ENCODE data around the gene ZNF444. TPM values are rescaled to one million over a fixed set of nuclear protein-coding genes. Genes with fewer than 3 reads are reported as not detected.

ZNF444 gene
- total RNA-seq, 1 donor from 2014 or later, result 19.2 TPM

GRCh38 chr19:56125806-56126590, 15.1 kb upstream of the ZNF444 start:
- no peaks in the 10 kb centered on the region for H3K27me3 ChIP-seq (ENCODE audit: low read depth)
- H3K27ac ChIP-seq (replicated peaks), result no peak overlapping the region
- peaks cover 5% of the 10 kb centered on the region for H3K4me1 ChIP-seq
- no peak for DNase-seq
- no peak for TF ChIP-seq CTCF (IDR thresholded peaks at IDR 0.05; ENCODE audit: borderline replicate concordance)
- no peaks in the 10 kb centered on the region for H3K36me3 ChIP-seq
- no peaks in the 10 kb centered on the region for H3K9me3 ChIP-seq (replicated peaks)
- intact Hi-C loops (cut with micrococcal nuclease), result no loop called here
- H3K4me3 ChIP-seq, result no peak overlapping the region

- H3K36me3 ChIP-seq, result no peaks in the 10 kb centered on the region
- peaks cover 6% of the 10 kb centered on the region for H3K4me1 ChIP-seq
- no peak for DNase-seq
- no peak for TF ChIP-seq CTCF (IDR thresholded peaks at IDR 0.05; ENCODE audit: borderline replicate concordance)
- H3K9me3 ChIP-seq (replicated peaks), result no peaks in the 10 kb centered on the region
- intact Hi-C loops (cut with micrococcal nuclease), result no loop called here
- no peak overlapping the region for H3K4me3 ChIP-seq
- no peak overlapping the region for H3K27ac ChIP-seq (replicated peaks)
- H3K27me3 ChIP-seq (ENCODE audit: low read depth), result no peaks in the 10 kb centered on the region
Observed at GRCh38 chr19:56126983-56127780, 13.9 kb upstream of the ZNF444 start.

- intact Hi-C loops (cut with micrococcal nuclease), result no loop called here
- no peaks in the 10 kb centered on the region for H3K36me3 ChIP-seq
- DNase-seq, result no peak
- H3K9me3 ChIP-seq (replicated peaks), result no peaks in the 10 kb centered on the region
- TF ChIP-seq CTCF (IDR thresholded peaks at IDR 0.05; ENCODE audit: borderline replicate concordance), result no peak
- H3K4me3 ChIP-seq, result no peak overlapping the region
- H3K27me3 ChIP-seq (ENCODE audit: low read depth), result no peaks in the 10 kb centered on the region
- peaks cover 13% of the 10 kb centered on the region for H3K4me1 ChIP-seq
- no peak overlapping the region for H3K27ac ChIP-seq (replicated peaks)
Observed at GRCh38 chr19:56130006-56130405, 11.1 kb upstream of the ZNF444 start.

- no peak overlapping the region for H3K27ac ChIP-seq (replicated peaks)
Observed at GRCh38 chr19:56131651-56132050, 9.4 kb upstream of the ZNF444 start.

More at GRCh38 chr19:56131651-56132050, 9.4 kb upstream of the ZNF444 start:
- intact Hi-C loops (cut with micrococcal nuclease), result no loop called here
- H3K9me3 ChIP-seq (replicated peaks), result no peaks in the 10 kb centered on the region
- peaks cover 13% of the 10 kb centered on the region for H3K4me1 ChIP-seq
- H3K27me3 ChIP-seq (ENCODE audit: low read depth), result no peaks in the 10 kb centered on the region
- no peaks in the 10 kb centered on the region for H3K36me3 ChIP-seq
- H3K4me3 ChIP-seq, result no peak overlapping the region
- no peak for DNase-seq
- TF ChIP-seq CTCF (IDR thresholded peaks at IDR 0.05; ENCODE audit: borderline replicate concordance), result no peak
